GM12872 (cell line): ENCODE results near the gene GPR153.

Experiments
- TF ChIP-seq, protein P1 (sequence below): IDR thresholded peaks from 3 replicates; pipeline ENCODE4 v1.5.1; 2011; ENCODE audit warnings: low read depth, mild to moderate bottlenecking, low read length, moderate library complexity; ENCODE audit not compliant: insufficient read depth

Gene GPR153

DNA sequence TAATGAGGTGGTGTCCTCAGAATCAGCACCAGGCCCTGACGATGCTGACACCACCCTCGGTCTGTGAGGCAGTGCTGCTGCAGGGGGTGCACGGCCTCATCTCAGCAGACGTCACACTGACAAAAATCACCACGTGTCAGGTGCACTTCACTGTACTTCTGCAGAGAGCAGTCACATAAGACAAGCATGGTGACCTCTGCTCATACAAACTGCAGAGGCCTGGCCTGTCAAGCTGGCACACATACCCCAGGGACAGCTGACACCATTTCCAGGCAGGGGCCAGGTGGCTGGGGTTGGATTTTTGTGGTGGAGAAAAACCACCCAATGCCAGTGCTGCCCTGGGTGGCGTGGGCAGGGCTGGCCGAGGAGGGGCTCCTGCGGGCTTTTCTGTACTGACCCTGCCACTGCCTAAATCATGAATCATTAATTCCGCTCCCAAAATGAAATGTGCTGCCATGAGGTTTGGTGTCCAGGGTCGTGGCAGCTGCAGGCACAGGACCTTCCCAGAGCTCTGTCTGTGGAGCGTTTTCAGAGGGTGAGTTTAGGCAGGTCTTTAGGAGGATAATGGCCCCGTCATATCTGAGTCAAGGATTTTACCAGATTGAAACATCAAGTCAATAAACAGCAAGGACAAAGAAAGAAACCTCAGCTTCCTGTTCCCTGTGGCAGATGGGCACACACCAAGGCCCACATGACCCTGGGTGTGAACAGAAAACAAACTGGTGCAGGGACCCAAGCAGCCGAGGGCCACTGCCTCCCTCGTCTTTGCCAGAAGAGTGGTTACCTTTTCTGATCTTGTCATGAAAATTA is 33.4 kb upstream of the GPR153 start:
- TF ChIP-seq, protein P1, sequence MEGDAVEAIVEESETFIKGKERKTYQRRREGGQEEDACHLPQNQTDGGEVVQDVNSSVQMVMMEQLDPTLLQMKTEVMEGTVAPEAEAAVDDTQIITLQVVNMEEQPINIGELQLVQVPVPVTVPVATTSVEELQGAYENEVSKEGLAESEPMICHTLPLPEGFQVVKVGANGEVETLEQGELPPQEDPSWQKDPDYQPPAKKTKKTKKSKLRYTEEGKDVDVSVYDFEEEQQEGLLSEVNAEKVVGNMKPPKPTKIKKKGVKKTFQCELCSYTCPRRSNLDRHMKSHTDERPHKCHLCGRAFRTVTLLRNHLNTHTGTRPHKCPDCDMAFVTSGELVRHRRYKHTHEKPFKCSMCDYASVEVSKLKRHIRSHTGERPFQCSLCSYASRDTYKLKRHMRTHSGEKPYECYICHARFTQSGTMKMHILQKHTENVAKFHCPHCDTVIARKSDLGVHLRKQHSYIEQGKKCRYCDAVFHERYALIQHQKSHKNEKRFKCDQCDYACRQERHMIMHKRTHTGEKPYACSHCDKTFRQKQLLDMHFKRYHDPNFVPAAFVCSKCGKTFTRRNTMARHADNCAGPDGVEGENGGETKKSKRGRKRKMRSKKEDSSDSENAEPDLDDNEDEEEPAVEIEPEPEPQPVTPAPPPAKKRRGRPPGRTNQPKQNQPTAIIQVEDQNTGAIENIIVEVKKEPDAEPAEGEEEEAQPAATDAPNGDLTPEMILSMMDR: no peak

DNA sequence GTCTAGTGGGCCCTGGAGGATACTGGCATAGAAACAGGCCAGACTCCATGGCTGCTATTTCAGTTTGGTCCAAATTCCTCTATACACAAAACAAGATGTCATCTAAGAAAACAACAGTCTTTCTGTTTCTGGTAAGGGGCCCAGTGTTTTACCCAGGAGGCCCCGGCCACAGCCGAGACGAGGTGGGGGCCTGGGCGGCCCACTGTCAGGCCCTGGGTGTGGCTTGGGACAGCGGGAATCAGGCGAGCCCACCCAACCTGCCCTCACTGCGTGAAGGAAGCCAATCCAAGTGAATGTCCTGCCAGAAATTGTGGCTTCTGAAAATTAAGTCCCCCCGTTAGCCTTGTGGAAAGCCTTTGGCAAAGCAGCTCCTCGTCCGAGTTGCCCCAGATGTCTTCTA is 31.2 kb upstream of the GPR153 start:
- TF ChIP-seq, protein P1: no peak

DNA sequence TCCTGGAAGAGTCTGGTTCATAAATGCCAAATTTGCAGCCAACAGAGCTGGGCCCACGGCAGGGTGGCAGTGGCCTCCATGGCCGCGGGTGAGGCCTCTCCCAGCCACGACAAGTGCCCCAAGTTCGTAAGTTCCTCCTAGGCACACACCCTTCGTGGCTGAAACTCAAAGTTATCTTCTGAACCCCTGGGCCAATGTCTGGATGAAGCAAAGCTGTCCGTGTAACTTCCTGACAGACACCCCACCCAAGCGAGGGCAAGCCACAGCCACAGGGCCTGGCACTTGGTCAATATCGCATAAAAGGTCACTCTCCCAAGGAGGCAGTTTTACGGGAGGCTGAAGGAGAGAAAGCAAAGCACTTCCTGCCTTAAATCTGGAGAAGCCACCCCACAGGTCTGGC is 27.8 kb upstream of the GPR153 start:
- TF ChIP-seq, protein P1: no peak

DNA sequence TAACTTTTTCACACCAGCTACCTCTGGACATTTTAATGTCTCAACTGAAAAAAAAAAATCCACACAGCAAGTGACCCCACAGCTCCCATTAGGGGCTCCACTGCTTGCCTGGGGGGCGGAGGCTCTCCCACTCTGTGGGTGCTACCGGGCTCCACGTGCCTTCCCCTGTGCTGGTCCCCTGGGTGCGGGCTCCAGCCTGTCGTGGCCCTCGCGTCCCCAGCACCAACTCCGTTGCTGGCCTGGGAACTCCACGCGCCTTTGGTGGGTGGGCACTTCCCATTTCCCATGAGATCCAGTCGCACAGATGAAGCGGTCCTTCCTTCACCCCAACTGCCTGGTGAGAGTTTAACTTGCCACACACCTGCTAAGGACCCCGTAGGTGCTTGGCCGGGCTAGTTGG is 27.1 kb upstream of the GPR153 start:
- TF ChIP-seq, protein P1: no peak

DNA sequence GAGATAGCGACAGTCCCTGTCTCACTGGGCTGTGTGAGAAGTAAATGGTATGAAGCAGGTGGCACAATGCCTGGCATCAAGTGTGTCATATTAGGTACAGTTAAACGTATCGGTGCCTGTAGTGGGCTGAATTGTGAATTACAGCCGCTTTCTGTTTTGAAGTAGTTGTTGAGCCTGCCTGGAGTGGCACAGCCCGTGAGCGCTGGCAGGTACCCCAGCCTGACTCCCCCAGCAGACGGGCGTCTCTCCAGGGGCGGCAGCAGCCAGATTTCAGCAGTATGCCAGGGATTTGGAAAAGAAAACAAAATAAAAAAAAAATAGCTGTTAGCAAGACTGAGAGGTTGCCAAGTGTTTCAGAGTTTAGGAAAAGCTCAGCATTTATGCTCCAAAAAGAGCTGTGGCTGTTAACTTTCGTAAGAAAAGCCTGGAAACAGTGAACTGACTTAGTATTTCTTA is 26.6 kb upstream of the GPR153 start:
- TF ChIP-seq, protein P1: no peak

DNA sequence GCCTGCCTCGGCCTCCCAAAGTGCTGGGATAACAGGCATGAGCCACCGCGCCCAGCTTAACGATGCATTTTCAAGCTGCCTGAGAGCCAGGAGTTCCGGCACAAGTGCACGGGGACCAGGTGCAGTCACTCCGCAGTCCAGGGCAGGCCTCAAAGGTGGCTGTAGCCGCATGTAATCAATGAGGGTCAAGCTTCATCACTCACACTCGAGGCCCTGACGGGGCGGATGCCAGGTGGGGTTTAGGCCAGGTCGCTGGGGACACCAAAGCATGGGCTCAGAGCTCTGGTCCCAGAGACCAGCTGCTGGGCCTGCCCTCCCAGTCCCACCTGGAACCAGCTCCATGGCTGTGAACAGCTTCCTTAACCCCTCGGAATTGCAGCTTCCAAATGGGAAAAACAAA is 26.1 kb upstream of the GPR153 start:
- TF ChIP-seq, protein P1: no peak

DNA sequence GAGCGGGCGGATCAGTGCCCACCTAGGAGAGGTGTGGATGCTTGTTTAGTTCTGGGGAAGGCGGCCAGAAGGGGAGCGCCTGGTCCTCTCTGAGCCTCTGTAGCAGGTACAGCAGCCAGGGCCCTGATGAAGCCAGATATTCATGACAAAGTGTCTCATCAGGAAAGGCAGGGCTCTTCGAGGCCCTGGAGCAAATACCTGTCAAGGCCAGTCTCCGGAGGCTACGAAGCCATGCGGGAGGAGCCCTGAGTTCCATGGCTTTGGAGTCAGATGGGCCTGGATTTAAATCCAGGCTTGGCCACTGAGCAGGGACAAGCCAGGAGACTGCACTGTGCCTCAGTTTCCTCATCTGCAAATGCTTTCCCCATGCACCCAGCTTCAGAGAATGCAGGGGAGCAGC is 25.4 kb upstream of the GPR153 start:
- TF ChIP-seq, protein P1: no peak
